CD8-positive, alpha-beta memory T cell (primary cell): ENCODE data around the gene GTF2F1. TPM values are rescaled to one million over a fixed set of nuclear protein-coding genes. Genes with fewer than 3 reads are reported as not detected.
"Not testable (repeated sequence)": the region's sequence is repeated elsewhere in the genome, so short reads cannot be mapped to it uniquely, and the experiment has no call there.

Source experiments
- CTCF ChIA-PET: fragments of 350-600 bp; sonication (Branson Sonifier 250); formaldehyde crosslinking; loops from one replicate; lab custom pipeline; 2021; ENCODE audit warnings: antibody characterized with exemption; lab: Charles Lee
- POLR2A ChIA-PET: fragments of 350-600 bp; sonication (Branson Sonifier 250); formaldehyde crosslinking; loops from one replicate; lab custom pipeline; 2021; ENCODE audit warnings: antibody characterized with exemption; lab: Charles Lee
- DNase-seq, 5 donors: peaks; one replicate each; pipeline versions ENCODE4 v3.0.0 to v3.0.0-alpha.2; 2020 to 2022; ENCODE audit warnings: mixed read lengths in 1 of 5
- H3K27ac ChIP-seq: one replicate; pipeline ENCODE4 v1.7.0; 2013; ENCODE audit warnings: low read depth, mild to moderate bottlenecking, low read length, moderate library complexity
- H3K27me3 ChIP-seq: 2 replicates; pipeline ENCODE4 v1.7.0; 2013; ENCODE audit warnings: low read length, mild to moderate bottlenecking; ENCODE audit not compliant: insufficient read depth, poor library complexity, severe bottlenecking
- H3K36me3 ChIP-seq: 2 replicates; pipeline ENCODE4 v1.7.0; 2013; ENCODE audit warnings: mild to moderate bottlenecking, low read length, moderate library complexity; ENCODE audit not compliant: insufficient read depth
- H3K4me1 ChIP-seq: 2 replicates; pipeline ENCODE4 v1.7.0; 2013; ENCODE audit warnings: mild to moderate bottlenecking, low read length, moderate library complexity; ENCODE audit not compliant: insufficient read depth
- H3K4me3 ChIP-seq: 2 replicates; pipeline ENCODE4 v1.7.0; 2013; ENCODE audit warnings: mild to moderate bottlenecking, low read length
- H3K9me3 ChIP-seq: 2 replicates; pipeline ENCODE4 v1.7.0; 2013; ENCODE audit warnings: mild to moderate bottlenecking, low read length
- H3K27ac Mint-ChIP-seq, 8 donors: one replicate each; pipeline ENCODE4 v1.8.0; 2020 to 2021; ENCODE audit warnings: mixed read lengths in 8 of 8, mild to moderate bottlenecking in 6 of 8, inconsistent platforms in 3 of 8, moderate library complexity in 3 of 8
- H3K27me3 Mint-ChIP-seq, 2 donors: one replicate each; pipeline ENCODE4 v1.8.0; 2020 to 2021; ENCODE audit warnings: mixed read lengths in 2 of 2, mild to moderate bottlenecking in 1 of 2, moderate library complexity in 1 of 2
- H3K36me3 Mint-ChIP-seq, 3 donors: one replicate each; pipeline ENCODE4 v1.8.0; 2020 to 2021; ENCODE audit warnings: mixed read lengths in 3 of 3, inconsistent platforms in 1 of 3, mild to moderate bottlenecking in 1 of 3
- H3K4me1 Mint-ChIP-seq, 3 donors: one replicate each; pipeline ENCODE4 v1.8.0; 2020 to 2021; ENCODE audit warnings: mixed read lengths in 3 of 3, inconsistent platforms in 1 of 3, mild to moderate bottlenecking in 1 of 3
- H3K4me3 Mint-ChIP-seq, 7 donors: one replicate each; pipeline ENCODE4 v1.8.0; 2020 to 2021; ENCODE audit warnings: mixed read lengths in 7 of 7, mild to moderate bottlenecking in 6 of 7, moderate library complexity in 4 of 7, inconsistent platforms in 2 of 7
- H3K9me3 Mint-ChIP-seq, 5 donors: one replicate each; pipeline ENCODE4 v1.8.0; 2020 to 2022; ENCODE audit warnings: mixed read lengths in 5 of 5, mild to moderate bottlenecking in 3 of 5, moderate library complexity in 2 of 5, inconsistent platforms in 1 of 5
- polyA plus RNA-seq: library from polyadenylated mRNA; unstranded; fragments of 300-500 nt; fragmentation: Illumina TruSeq; gene quantifications from one replicate; pipeline ENCODE4 v1.2.3, GENCODE V29; 2021
- total RNA-seq, 2 experiments: library from RNA; stranded (reverse); gene quantifications; one replicate each; pipeline ENCODE4 v1.2.3, GENCODE V29; 2021

Gene GTF2F1
- total and polyA plus RNA-seq, 3 experiments from 2014 or later = 25.2 to 66.2 (median 63.3) TPM

- Histone ChIP-seq H3K27ac (peak overlapping the region; percentile 85), H3K4me1 (peaks cover 16% of the 10 kb centered on the region), H3K4me3 (peak overlapping the region; percentile 71), H3K9me3 (no peaks in the 10 kb centered on the region), H3K27me3 (no peaks in the 10 kb centered on the region), H3K36me3 (peaks cover 24% of the 10 kb centered on the region)
- no peaks in the 10 kb centered on the region for H3K27me3 Mint-ChIP-seq
- peaks cover 17 to 28% (median 22%) of the 10 kb centered on the region in 3 donors for H3K4me1 Mint-ChIP-seq
- no peaks in the 10 kb centered on the region for H3K9me3 Mint-ChIP-seq
- peaks cover 0 to 49% (median 0%) of the 10 kb centered on the region in 3 donors for H3K36me3 Mint-ChIP-seq
- H3K27ac Mint-ChIP-seq = peak overlapping the region; percentile 89 to 98 (median 92)
- DNase-seq = peak; percentile 19 to 72 (median 66)
- ChIA-PET POLR2A (interaction anchor here (0.6 to 2.0 kb wide), 3 partner anchors 9 to 62 kb away, joined by 4 to 22 read pairs (median 10); partner anchors contain the start of genes ALKBH7 and KHSRP), CTCF (interaction anchor here (2.1 kb wide), 1 partner anchor 10 kb away, joined by 9 read pairs; the partner anchor contains the start of gene ALKBH7)
- H3K4me3 Mint-ChIP-seq = peak overlapping the region; percentile 86 to 98 (median 95)
Measured at GRCh38 chr19:6362351-6362801, 30.6 kb downstream of the GTF2F1 start.

- H3K27me3 ChIP-seq = no peaks in the 10 kb centered on the region
- H3K4me1 Mint-ChIP-seq = peaks cover 17 to 28% (median 22%) of the 10 kb centered on the region in 3 donors
- peak overlapping the region; percentile 71 for H3K4me3 ChIP-seq
- peak overlapping the region; percentile 86 to 98 (median 95) for H3K4me3 Mint-ChIP-seq
- no peaks in the 10 kb centered on the region for H3K9me3 ChIP-seq
- H3K36me3 ChIP-seq = peaks cover 24% of the 10 kb centered on the region
- ChIA-PET POLR2A (interaction anchor here (0.6 to 2.0 kb wide), 3 partner anchors 10 to 63 kb away, joined by 4 to 22 read pairs (median 10); partner anchors contain the start of genes ALKBH7 and KHSRP), CTCF (interaction anchor here (2.1 kb wide), 1 partner anchor 10 kb away, joined by 9 read pairs; the partner anchor contains the start of gene ALKBH7)
- H3K27me3 Mint-ChIP-seq = no peaks in the 10 kb centered on the region
- H3K27ac ChIP-seq = peak overlapping the region; percentile 85
- H3K9me3 Mint-ChIP-seq = no peaks in the 10 kb centered on the region
- H3K36me3 Mint-ChIP-seq = peaks cover 0 to 50% (median 0%) of the 10 kb centered on the region in 3 donors
- H3K4me1 ChIP-seq = peaks cover 16% of the 10 kb centered on the region
- H3K27ac Mint-ChIP-seq = peak overlapping the region; percentile 89 to 98 (median 92)
- DNase-seq = no peak
Measured at GRCh38 chr19:6362027-6362350, 31.0 kb downstream of the GTF2F1 start.

GRCh38 chr19:6360857-6361216 is 32.1 kb downstream of the GTF2F1 start:
- not testable (repeated sequence) for H3K27me3 ChIP-seq, DNase-seq, H3K9me3 Mint-ChIP-seq, H3K9me3 ChIP-seq, H3K27me3 Mint-ChIP-seq
- peaks cover 0 to 44% (median 0%) of the 10 kb centered on the region in 3 donors for H3K36me3 Mint-ChIP-seq
- ChIA-PET POLR2A (interaction anchor here (0.6 to 2.0 kb wide), 4 partner anchors 12 to 64 kb away, joined by 3 to 22 read pairs (median 7); partner anchors contain the start of genes ALKBH7, GTF2F1 and KHSRP), CTCF (interaction anchor here (1.4 kb wide), 1 partner anchor 12 kb away, joined by 13 read pairs; the partner anchor contains the start of gene ALKBH7)
- peaks cover 16% of the 10 kb centered on the region for H3K4me1 ChIP-seq
- H3K4me3 Mint-ChIP-seq = peak overlapping the region in 6 of 7 donors; percentile 86 to 98 (median 95)
- H3K4me1 Mint-ChIP-seq = peaks cover 17 to 28% (median 22%) of the 10 kb centered on the region in 3 donors
- H3K27ac ChIP-seq = peak overlapping the region; percentile 85
- H3K27ac Mint-ChIP-seq = peak overlapping the region in 4 of 8 donors; percentile 46 to 95 (median 92)
- peak overlapping the region; percentile 71 for H3K4me3 ChIP-seq
- H3K36me3 ChIP-seq = peaks cover 16% of the 10 kb centered on the region

DNA sequence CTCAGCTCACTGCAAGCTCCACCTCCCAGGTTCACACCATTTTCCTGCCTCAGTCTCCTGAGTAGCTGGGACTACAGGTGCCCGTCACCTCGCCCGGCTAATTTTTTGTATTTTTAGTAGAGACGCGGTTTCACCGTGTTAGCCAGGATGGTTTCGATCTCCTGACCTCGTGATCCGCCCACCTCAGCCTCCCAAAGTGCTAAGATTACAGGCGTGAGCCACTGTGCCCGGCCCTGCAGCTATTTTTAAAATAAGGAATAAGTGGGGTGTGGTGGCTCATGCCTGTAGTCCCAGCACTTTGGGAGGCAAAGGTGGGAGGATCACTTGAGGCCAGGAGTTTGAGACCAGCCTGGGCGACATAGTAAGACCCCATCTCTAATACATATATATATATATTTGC is 32.5 kb downstream of the GTF2F1 start:
- peaks cover 17 to 28% (median 22%) of the 10 kb centered on the region in 3 donors for H3K4me1 Mint-ChIP-seq
- not testable (repeated sequence) for H3K27me3 Mint-ChIP-seq, H3K27ac Mint-ChIP-seq, H3K9me3 ChIP-seq, H3K27me3 ChIP-seq, DNase-seq, H3K4me3 ChIP-seq, H3K27ac ChIP-seq, H3K9me3 Mint-ChIP-seq
- H3K4me3 Mint-ChIP-seq = peak overlapping the region in 2 of 7 donors; percentile 95
- Histone ChIP-seq H3K4me1 (peaks cover 16% of the 10 kb centered on the region), H3K36me3 (peaks cover 12% of the 10 kb centered on the region)
- ChIA-PET POLR2A (interaction anchor here (0.7 kb wide), 1 partner anchor 379 kb away, joined by 4 read pairs; no protein-coding TSS in a partner anchor), CTCF (interaction anchor here (1.4 kb wide), 1 partner anchor 12 kb away, joined by 13 read pairs; the partner anchor contains the start of gene ALKBH7)
- peaks cover 0 to 40% (median 0%) of the 10 kb centered on the region in 3 donors for H3K36me3 Mint-ChIP-seq

GRCh38 chr19:6359568-6360341 is 33.2 kb downstream of the GTF2F1 start:
- Mint-ChIP-seq H3K27ac (no peak overlapping the region), H3K36me3 (peaks cover 0 to 33% (median 0%) of the 10 kb centered on the region in 3 donors), H3K4me1 (peaks cover 17 to 28% (median 22%) of the 10 kb centered on the region in 3 donors), H3K9me3 (no peaks in the 10 kb centered on the region), H3K4me3 (peak overlapping the region in 1 of 7 donors; percentile 16), H3K27me3 (no peaks in the 10 kb centered on the region)
- ChIA-PET POLR2A (interaction anchor here (0.7 kb wide), 1 partner anchor 378 kb away, joined by 4 read pairs; no protein-coding TSS in a partner anchor), CTCF (no interaction called here)
- DNase-seq = no peak
- Histone ChIP-seq H3K36me3 (peaks cover 8% of the 10 kb centered on the region), H3K9me3 (no peaks in the 10 kb centered on the region), H3K27ac (no peak overlapping the region), H3K4me1 (peaks cover 16% of the 10 kb centered on the region), H3K4me3 (no peak overlapping the region), H3K27me3 (no peaks in the 10 kb centered on the region)

- Histone ChIP-seq H3K27ac (no peak overlapping the region), H3K36me3 (no peaks in the 10 kb centered on the region), H3K27me3 (no peaks in the 10 kb centered on the region), H3K4me3 (no peak overlapping the region), H3K9me3 (no peaks in the 10 kb centered on the region), H3K4me1 (peaks cover 8% of the 10 kb centered on the region)
- Mint-ChIP-seq H3K4me1 (peaks cover 14 to 18% (median 17%) of the 10 kb centered on the region in 3 donors), H3K27me3 (no peaks in the 10 kb centered on the region), H3K4me3 (no peak overlapping the region), H3K9me3 (no peaks in the 10 kb centered on the region), H3K36me3 (peaks cover 0 to 25% (median 0%) of the 10 kb centered on the region in 3 donors), H3K27ac (no peak overlapping the region)
- DNase-seq = no peak
- CTCF ChIA-PET = no interaction called here
- POLR2A ChIA-PET = interaction anchor here (0.6 kb wide), 1 partner anchor 77 kb away, joined by 3 read pairs; no protein-coding TSS in a partner anchor
Measured at GRCh38 chr19:6358003-6358402, 35.0 kb downstream of the GTF2F1 start.

GRCh38 chr19:6357174-6357573 is 35.8 kb downstream of the GTF2F1 start:
- POLR2A ChIA-PET = no interaction called here

More at GRCh38 chr19:6357174-6357573, 35.8 kb downstream of the GTF2F1 start:
- Mint-ChIP-seq H3K4me3 (no peak overlapping the region), H3K36me3 (peaks cover under 1 to 27% (median under 1%) of the 10 kb centered on the region in 3 donors), H3K9me3 (no peaks in the 10 kb centered on the region), H3K4me1 (peaks cover 7 to 10% (median 9%) of the 10 kb centered on the region in 3 donors), H3K27me3 (no peaks in the 10 kb centered on the region), H3K27ac (no peak overlapping the region)
- Histone ChIP-seq H3K4me1 (no peaks in the 10 kb centered on the region), H3K9me3 (no peaks in the 10 kb centered on the region), H3K36me3 (no peaks in the 10 kb centered on the region), H3K27ac (no peak overlapping the region), H3K4me3 (no peak overlapping the region), H3K27me3 (no peaks in the 10 kb centered on the region)
- CTCF ChIA-PET = no interaction called here
- no peak for DNase-seq
